Adrenal gland (tissue), 5 donors: Measurements from ENCODE around the gene SCAP.

Experiments used
- CTCF ChIP-seq, 6 experiments: fragments of 450-650 bp in 4 of 6; fragments of 200-600 bp in 2 of 6; sonication (generic) in 1 of 6; IDR thresholded peaks; 1 replicate in 5 of 6; 2 replicates in 1 of 6; pipeline versions ENCODE4 v1.5.1 to v1.8.0; 2016 to 2021; ENCODE audit warnings: antibody characterized with exemption in 6 of 6, mild to moderate bottlenecking in 2 of 6, moderate library complexity in 1 of 6
- POLR2A ChIP-seq, 2 donors: fragments of 450-650 bp; IDR thresholded peaks; one replicate each; pipeline ENCODE4 v1.6.1; 2017; ENCODE audit warnings: antibody characterized with exemption in 2 of 2, mild to moderate bottlenecking in 2 of 2, moderate library complexity in 1 of 2
- donor health status: DM: no; HTN: no; CAD: no.

- TF ChIP-seq CTCF (IDR thresholded peaks at IDR 0.05) (no peak), POLR2A (IDR thresholded peaks at IDR 0.05) (no peak)
These were observed 18.8 kb downstream of the SCAP start for GRCh38 chr3:47456984-47457383.
